Hepatocyte (in vitro differentiated cells): ENCODE data around the gene KLLN.

ENCODE experiments used
- EZH2 ChIP-seq: fragments of 200-600 bp; sonication (generic); IDR thresholded peaks from 2 replicates; pipeline ENCODE4 v1.6.1; 2016; ENCODE audit warnings: antibody characterized with exemption, mild to moderate bottlenecking, borderline replicate concordance
- TF ChIP-seq, protein P1 (sequence below): fragments of 200-600 bp; sonication (generic); IDR thresholded peaks from 2 replicates; pipeline ENCODE4 v1.5.1; 2016; ENCODE audit warnings: antibody characterized with exemption, mild to moderate bottlenecking; ENCODE audit not compliant: poor library complexity

DNA sequence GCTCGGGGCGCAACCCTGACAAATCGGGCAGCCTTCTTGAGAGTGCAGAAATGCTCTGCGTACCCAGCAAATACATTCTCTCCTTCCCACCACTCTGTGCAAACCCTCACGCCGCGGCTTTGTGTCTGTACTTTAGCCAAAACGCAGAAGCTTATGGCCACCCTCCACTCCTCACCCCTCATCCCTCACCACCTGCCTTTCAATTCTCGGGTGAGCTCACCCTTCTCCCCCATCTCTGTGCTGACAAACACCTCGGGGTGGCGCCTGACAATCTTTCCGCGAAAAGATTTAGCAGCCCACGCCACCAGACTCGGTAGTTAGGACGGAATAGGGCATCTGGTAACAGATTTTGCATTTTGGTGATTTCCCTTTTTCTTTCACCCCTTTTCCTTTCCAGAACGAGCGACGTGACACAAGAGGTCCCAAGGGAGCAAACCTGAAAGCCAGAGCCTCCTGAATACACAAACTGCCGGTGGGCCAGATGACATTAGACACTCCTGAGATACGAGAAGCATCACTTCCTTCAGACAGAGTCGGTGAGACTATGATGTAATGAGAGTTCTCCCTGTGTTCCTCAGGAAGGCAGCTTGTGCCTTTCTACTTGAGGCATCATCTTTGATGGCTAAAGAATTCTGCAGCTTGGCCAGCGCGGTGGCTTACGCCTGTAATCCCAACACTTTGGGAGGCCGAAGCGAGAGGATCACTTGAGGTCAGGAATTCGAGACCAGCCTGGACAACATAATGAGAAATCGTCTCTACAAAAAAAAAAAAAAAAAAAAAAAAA lies 44.6 kb downstream of the KLLN start:
- TF ChIP-seq, protein P1, sequence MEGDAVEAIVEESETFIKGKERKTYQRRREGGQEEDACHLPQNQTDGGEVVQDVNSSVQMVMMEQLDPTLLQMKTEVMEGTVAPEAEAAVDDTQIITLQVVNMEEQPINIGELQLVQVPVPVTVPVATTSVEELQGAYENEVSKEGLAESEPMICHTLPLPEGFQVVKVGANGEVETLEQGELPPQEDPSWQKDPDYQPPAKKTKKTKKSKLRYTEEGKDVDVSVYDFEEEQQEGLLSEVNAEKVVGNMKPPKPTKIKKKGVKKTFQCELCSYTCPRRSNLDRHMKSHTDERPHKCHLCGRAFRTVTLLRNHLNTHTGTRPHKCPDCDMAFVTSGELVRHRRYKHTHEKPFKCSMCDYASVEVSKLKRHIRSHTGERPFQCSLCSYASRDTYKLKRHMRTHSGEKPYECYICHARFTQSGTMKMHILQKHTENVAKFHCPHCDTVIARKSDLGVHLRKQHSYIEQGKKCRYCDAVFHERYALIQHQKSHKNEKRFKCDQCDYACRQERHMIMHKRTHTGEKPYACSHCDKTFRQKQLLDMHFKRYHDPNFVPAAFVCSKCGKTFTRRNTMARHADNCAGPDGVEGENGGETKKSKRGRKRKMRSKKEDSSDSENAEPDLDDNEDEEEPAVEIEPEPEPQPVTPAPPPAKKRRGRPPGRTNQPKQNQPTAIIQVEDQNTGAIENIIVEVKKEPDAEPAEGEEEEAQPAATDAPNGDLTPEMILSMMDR: no peak
- no peak for TF ChIP-seq EZH2
